ENCODE data around the gene RPS21.

The RPS21 gene

DNA sequence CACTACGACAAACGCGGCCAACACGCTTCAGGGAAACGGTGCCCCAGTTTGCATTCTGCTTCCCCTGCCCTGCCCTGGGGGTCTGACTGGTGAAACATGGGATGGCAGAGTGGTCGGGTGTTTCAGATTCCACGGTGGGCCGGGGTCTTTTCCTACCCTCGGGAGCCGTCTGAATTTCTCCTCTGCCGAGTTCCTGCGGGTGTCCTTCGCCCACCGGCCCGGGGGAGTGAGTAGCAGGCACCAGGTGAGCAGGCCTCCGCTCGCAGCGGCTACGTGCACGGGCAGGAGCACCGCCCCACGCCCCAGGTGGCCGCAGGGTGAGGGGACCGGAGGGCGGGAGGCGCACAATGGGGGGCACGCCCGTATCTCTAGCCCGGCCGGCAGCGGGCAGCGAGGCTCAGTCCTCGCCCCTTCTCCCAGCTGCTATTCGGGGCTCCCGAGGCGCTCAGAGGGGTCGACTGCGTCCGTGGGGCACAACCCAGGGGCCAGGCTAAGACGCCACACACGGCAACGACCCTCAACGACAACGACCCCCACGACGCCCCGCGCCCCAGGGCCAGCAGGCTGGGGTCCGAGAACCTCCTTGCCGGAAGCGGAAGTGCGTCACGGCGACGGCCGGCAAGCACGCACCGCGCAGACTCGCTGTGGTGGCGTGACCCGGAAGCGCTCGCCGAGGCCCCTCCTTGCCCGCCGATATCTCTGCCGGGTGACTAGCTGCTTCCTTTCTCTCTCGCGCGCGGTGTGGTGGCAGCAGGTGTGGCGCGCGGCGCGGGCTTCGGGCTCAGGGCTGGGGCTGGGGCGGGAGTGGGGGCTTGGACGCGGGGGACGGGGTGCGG, at the start of gene RPS21:
Gene RPS21, plus strand, starts transcription at position 721 of the 836 bp plus-strand sequence. CDS start 236 bp downstream, outside the sequence.
- peak; percentile 84 for DNase-seq

DNA sequence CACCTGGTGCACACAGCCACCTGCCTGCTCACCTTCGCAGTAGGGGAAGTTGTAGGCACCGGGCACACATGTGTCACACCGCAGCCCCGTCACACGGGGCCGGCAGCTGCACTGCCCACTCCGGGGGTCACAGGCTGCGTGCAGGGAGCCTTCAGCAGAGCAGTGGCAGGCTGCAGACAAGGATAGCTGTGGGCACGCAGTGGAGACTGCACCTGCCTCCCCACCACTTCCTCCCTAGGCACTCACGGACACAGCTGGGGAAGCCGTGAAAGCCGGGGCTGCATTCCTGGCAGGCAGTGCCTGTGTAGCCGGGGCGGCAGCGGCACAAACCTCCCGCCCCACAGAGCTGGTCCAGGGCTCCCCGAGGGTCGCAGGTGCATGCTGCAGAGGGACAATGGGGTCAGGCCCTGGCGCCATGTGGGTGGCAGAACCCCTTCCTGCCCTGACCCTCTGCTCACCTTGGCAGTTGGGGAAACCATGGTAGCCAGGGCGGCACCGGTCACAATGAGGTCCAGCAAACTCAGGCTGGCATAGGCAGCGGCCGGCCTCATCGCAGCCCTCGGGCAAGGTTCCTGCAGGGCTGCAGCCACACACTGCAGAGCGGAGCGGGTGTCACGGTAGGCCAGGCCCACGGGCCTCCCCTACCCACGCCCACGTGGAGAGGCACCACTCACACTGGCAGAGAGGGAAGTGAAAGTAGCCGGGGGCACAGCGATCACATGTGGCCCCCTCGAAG, 49.2 kb upstream of the RPS21 start:
- DNase-seq = no peak

DNA sequence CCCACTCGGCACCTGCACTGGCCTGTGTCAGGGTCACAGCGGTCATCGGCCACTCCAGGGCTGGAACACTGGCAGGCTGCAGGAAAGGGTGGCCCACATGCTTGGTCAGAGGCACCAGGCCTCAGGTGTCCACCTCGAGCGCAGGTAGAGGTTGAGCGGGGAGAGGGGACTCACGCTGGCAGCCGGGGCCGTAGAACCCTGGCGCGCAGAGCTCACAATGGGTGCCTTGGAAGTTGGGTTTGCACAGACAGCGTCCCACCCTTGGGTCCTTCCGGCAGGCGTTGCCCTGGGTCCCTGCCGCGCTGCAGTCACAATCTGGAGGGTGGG, 48.6 kb upstream of the RPS21 start:
- no peak for DNase-seq

DNA sequence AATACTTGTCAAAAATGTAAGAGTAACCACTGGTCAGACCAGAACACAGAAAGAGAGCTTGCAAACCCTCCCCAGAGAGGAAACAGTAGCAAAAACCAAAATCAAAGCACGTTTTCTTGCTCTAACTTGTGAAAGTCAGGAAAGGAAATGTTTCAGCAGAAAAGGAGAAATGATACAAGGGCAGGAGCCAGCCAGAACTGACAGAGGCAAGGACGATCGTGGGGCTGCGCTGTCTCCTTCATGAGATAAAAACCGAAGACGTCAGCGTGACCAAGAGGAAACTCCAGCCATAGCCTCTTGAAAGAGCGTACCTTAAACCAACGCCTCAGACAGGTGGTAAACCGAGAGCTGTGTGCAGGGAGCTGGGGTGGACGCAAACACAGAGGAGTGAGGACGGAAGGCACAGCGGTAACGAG, 47.2 kb upstream of the RPS21 start:
- no peak for DNase-seq

DNA sequence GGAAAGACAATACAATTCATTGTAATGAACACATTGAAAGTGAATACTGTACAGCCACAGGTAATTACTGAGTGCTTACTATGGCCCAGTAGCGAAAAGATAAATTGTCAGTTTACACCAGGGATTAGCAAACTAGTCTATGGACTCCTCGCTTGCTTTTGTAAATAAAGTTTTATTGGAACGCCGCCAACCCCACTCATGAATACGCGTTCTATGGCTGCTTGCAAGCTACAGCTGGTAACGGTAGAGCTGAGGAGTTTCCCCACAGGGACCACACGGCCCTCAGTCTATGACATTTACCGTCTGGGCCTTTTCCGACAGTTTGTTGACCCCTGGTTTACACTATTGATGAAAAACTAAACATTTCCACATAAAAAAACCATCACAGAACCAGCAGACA, 44.0 kb upstream of the RPS21 start:
- DNase-seq = no peak

DNA sequence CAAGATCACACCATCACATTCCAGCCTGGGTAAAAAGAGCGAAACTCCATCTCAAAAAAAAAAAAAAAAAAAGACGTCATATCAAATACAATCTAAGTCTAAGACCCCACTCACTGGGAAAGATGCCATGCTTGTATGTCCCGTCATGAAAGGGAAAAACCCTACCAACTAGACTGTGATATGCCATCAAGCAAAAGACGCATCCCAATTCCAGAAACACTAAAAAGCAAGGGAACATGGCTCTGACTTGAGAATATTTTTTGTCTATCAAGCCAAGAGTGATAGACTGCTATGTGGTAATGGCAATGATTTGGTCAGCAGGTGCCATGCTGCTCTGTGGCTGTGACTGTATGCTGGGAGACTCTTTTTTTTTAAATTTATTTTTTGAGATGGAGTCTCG, 42.8 kb upstream of the RPS21 start:
- DNase-seq = no peak

DNA sequence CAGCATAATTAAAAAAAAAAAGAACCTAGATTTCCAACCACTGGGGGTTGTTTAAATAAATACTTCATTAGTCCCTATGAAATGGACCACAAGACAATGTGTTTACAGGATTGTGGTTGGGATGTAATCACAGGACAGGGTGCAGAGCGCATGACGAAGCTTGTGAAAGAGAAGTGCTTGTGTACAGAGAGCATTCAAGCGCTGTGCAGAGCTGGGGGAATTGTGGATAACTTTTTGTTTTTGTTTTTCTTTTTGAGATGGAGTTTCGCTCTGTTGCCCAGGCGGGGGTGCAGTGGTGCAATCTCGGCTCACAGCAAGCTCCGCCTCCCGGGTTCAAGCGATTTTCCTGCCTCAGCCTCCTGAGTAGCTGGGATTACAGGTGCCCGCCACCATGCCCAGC, 42.1 kb upstream of the RPS21 start:
- DNase-seq = no peak

DNA sequence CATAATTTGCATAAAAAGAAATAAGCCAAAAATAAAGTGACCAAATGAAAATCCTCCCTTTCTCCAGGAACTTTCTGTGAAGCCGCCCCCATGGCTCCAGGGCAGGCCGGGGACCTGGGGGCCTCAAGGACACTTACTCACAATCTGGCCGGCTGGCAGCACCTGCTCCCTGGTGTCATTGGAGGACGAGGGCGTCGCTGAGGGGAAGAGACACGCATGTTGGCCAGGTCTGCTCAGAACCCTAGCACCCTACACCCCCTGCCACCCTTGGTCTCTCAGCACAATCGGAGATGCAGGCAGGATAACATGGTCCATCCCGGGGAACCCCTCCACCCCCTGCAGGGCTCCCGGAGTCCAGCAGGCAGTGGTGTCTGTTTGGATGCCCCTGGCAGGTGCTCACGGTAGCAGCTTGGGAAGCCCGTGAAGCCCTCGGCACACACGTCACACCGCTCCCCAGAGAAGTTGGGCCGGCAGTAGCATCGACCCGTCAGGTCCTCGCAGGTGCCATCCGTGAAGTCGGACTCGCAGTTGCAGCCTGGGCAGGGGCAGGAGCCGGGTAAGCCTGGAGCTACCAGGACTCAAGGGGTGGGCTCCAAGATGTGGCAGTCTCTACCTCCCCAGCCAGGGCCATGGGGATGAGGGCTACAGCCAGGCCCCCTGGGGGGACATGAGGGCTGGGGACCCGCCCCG, 41.1 kb upstream of the RPS21 start:
- no peak for DNase-seq

DNA sequence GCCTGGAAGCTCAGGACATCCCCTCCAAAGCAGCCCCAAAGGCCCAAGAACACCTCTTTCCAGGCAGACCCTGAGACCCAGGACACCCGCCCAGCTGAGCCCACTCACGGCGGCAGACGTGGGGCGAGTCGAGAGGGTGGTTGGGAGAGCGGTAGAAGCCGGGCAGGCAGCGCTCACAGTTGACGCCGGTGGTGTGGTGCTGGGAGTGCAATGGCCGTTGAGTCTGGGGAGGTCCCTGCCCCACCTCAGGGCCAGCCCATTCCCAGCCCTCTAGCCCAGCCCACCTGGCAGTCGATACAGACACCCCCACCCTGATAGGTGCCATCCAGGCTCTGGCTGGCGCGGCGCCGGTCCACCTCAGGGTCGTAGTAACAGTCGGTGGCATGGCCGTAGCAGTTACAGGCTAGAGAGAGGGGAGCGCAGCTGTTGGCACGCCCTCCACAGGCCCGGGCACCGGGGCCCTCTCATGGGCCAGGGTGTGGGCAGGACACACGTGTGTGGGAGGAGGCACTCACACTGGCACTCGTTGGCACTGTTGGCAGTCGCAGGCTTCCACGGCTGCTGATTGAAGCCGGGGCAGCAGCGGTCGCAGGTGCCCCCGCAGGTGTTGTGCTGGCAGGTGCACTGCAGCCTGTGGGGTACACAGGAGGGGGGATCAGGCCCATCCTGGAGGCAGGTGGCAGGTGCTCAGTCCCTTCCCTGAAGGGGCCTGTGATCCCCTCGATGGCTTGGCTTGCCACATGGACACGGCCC, 40.3 kb upstream of the RPS21 start:
- no peak for DNase-seq

DNA sequence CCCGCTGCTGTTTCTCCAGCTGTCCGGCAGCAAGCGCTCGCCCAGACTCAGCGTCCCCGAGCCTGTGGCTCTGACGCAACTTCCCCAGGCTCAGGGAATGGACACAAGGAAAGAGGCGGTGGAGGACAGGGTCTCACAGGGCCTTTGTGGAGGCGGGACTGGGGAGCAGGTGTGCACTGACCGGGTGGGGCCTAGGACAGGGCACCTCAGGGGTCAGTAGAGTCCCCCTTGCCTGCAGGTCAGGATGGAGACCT, 39.8 kb upstream of the RPS21 start:
- DNase-seq = no peak

DNA sequence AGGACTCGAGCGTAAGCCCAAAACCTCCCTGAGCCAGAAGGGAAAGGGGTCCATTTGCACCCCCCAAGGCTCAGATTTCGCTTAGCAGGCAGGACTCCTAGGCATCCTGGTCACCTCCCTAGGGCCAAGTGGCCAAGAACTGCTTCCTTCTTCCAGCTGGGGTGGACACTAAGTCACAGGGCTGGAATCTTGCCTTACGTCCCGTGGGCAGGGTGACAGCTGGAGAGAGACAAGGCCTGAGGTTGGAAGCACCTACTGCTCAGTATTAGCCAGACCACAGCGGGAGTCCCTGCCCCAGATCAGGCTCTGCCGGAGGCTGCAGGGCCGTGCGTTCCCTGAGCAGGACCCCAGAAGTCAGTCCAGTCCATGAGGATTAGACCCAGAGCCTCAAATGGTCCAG, 39.5 kb upstream of the RPS21 start:
- no peak for DNase-seq

DNA sequence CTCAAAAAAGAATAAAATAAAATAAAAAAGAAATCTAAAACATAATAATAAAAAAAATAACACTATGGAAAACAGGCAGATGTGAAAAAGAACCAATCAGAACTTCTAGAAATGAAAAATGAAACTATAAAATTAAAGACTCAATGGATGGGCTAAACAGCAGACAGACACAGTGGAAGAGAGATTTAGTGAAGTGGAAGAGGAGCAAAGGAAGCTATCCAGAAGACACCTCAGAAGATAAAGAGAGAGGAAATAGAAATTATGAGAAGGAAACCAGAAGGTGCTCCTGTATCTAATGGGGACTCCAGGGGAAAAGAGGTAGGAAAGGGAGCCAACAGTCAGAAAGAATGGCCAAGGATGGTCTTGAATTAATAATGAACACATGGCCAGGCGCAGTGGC, 38.3 kb upstream of the RPS21 start:
- no peak for DNase-seq

DNA sequence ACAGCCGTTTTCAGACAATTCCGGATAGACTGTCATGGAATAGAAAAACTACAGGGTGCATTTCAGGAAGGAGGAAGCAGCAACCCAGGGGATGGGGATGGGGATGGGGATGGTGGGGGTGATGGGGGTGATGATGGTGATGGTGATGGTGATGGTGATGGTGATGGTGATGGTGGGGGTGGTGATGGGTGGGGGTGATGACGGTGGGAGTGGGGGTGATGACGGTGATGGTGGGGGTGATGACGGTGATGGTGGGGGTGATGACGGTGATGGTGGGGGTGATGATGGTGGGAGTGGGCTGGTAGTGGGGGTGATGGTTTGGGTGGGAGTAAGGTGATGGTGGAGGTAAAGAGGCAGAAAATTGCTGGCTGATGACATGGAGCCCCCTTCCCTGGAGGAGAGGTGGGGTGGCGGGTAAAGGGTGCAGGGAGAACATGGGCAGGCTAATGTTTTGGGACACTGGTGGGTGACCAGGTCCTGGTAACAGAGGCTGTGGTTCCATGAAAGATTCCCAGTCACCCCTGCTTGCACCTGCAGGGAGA, 37.3 kb upstream of the RPS21 start:
- no peak for DNase-seq

DNA sequence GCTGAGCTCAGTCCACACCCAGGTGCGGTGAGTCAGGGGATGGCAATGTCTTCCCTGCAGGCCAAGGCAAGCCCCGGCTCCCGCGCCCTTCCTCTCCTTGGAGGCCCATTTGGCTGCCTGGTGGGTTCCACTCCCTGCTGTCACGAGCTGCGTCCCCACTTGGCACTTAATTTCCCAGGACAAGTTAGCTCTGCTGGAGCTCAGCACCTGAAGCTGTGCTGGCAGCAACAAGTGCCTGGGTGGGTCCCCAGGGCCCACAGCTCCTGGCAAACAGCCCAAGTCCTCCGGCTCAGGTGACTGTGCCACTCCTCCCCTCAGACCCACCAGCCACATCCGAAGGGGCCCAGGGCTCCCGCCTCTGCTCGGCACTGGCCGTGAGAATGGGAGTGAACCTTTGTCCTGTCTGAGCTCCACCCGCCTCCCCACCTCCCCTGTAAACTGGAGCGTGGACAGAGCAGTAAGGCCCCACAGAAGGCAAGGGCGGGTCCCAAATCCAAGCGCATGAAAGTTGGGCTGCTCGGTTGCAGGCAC, 36.7 kb upstream of the RPS21 start:
- DNase-seq = no peak

DNA sequence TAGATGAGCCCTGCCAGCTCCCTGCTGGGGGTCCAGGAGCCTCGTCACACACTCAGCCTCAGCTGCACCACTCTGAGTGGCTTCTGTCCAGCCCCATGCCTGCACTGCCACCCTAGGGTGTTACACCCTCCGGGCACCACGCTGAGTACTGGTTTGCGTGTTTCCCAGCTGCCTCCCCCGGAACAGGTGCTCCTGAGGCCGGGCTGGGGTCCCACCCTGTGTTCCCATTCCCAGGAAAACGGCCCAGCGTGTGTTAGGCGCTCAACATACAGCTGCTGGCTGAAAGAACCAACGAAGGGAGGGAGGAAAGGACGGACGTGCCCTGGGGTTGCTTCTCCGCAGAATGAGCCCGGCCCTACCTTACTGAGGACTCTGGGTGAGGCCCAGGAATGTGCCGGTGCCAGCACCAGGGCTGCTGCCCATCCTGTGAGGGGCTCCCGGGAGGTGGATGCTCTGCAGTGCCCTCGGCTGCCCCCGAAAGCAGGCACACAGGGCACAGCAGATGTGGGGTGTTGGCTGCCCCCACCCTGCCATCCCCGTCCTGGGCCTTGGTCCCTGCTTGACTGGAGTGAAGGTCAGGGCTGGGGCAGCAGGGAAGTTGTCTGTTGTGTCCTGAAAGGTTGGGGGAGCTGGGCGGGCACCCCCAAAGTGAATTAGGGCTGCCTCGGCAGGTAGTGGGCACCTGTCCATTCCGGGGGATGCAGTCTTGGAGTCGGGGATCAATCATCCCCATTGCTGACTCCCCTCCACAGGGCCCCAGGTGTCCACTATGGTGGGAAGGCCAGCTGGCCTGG, 36.1 kb upstream of the RPS21 start:
- no peak for DNase-seq

DNA sequence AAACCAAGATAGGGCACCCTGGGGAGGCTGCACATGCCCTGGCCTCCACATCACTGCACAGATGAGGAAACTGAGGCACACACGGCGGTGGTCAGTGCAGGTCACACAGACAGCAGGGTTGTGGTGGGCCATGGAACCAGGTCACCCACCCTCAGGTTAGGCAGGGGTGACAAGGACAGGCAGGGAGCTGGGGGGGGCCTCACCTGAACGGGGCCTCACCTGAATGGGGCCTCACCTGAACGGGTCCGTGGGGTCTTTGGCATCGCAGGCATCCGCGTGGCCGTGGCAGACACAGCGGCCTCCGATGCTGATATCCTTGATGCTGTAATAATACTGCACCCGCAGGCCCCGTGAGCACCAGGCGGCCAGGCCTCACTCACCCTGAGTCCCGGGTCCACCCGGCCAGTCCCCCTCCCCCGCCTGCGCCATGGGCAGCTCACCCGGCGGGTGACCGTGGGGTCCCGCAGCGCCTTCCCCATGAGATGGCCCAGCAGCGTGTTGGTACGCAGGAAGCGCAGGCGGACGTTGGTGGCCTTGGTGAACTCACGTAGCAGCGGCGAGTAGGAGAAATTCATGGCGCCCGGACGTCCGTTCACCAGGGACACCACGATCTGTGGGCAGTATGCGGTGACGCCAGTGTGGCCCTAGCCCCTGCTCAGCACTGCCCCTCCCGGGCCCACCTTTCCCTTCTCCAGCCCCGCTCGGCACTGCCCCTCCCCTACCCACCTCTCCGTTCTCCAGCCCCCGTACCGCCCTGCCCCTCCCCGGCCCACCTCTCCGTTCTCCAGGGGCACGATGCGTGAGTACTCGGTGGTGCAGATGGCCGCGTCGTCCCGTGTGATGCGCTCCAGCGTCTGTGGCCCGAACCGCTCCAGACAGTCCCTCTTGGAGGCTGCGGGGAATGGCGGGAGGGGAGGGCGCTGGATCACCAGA, 35.2 kb upstream of the RPS21 start:
- DNase-seq = no peak

DNA sequence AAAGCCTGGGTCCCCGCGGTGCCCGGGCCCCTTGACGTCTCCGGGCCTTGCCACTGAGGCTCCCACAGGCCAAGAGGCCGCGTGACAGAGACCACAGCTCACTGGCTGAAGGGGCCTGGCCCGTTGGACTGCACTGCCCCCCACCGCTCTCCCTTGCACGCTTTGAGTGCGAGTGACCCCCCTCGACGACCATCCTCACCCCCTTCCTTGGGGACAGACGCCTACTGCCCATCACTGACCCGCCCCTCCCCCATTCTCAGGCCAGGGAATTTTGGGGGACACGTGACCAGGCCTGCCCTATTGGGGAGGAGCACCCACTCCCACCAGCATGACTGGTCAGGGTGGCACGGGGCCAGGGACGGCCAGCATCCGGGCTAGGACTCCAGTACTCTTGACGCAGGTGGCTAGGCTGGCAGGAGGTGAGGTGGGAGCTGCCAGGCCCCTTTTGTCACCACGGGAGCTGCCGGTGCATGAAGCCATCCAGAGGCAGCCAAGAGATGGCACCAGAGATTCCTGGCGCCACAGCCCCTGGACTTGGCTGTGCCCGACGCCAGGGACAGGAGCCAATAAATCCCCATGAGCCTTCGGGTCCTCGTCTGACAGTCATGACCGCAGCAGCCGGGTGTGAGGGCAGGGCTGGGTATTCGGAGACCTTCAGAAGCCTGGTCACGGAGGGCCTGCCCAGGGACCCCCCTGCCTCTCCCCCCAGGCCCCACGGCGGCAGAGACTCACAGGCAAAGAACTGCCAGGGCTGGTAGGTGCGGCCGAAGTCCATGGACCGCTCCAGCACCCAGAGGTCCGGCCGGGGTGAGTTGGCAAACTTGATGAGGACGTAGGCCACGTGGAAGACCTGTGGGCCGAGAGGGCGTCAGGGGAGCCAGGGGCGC, 34.3 kb upstream of the RPS21 start:
- DNase-seq = no peak

DNA sequence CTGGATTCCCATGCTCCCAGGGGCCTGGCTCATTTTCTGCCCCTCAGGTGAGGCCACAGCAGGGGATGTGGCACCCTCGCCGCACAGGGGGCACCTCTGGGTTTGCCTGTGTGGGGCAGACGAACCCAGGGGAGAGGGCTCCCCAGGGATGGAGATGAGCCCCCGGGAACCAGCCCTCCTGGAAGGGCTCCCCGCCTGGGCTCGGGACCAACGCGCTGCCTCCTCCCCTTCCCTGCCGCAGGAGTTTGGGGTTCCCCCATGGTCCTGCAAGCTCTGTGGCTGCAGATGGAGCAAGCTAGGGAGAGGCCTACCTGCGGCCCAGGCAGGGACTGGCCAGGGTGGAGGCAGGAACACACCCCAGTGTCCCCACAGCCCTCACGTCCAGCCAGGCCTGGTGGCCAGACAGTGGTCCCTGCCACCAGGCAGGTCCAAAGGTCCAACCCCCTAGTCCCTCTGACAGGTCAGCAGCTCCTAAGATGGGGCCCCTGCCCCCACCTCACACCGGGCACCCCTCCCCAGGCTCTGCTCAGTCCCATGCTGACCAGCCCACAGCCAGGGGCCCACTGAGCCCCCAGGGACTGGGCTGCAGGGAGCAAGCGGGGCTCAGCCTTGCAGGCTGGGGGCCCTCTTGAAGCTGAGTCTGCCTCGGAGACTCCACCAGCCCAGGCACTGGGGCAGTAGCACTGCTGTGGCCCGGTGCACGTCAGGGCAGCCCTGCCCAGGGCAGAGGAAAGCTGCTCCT, 33.4 kb upstream of the RPS21 start:
- DNase-seq = no peak
